Activated CD4-positive, alpha-beta T cell treated with anti-CD3 and anti-CD28 coated beads for 4 hours (primary cell): ENCODE measurements around the gene UBE2J2.

Experiments used
- DNase-seq, 2 donors: peaks; one replicate each; pipeline ENCODE4 v3.0.0-alpha.2; 2020

Gene UBE2J2

DNA sequence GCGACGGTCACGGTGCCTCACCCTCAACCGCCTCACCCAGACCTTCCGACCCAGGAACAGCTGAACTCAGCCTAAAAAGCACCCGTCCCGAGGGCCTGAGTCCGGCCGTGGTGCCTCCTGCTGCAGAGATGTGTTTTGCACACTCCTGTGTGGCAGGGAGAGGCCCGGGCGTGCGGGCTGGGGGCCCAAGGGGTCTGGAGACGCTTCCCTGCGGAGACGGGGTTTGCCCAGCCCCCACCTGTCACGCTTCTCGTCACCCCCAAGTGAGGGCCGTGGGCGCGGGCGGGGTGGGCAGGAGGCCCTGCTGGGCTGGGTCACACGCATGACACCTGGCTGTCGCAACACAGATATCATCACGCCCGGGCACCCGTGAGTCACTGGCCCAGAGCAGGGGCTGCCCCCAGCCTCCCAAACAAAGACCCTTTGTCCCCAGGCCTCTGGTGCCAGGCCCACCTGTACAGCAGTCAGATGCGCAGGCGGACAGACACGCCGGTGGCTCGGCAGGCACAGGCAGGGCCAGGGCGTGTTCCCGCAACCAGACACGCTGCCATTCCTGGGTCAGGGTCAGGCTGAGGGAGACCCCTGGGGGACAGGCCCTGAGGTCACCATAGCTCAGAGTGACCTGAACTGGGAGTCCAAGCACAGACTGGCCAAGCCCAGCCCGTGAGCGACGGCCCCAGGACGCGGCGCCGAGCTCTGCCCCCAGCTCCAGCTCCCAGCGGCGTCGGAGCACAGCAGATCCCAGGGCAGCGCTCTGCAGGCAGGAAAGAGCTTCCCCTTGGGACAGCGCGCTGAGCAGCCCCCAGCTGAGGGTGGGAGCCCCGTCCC, 35.6 kb downstream of the UBE2J2 start:
- DNase-seq: no peak

DNA sequence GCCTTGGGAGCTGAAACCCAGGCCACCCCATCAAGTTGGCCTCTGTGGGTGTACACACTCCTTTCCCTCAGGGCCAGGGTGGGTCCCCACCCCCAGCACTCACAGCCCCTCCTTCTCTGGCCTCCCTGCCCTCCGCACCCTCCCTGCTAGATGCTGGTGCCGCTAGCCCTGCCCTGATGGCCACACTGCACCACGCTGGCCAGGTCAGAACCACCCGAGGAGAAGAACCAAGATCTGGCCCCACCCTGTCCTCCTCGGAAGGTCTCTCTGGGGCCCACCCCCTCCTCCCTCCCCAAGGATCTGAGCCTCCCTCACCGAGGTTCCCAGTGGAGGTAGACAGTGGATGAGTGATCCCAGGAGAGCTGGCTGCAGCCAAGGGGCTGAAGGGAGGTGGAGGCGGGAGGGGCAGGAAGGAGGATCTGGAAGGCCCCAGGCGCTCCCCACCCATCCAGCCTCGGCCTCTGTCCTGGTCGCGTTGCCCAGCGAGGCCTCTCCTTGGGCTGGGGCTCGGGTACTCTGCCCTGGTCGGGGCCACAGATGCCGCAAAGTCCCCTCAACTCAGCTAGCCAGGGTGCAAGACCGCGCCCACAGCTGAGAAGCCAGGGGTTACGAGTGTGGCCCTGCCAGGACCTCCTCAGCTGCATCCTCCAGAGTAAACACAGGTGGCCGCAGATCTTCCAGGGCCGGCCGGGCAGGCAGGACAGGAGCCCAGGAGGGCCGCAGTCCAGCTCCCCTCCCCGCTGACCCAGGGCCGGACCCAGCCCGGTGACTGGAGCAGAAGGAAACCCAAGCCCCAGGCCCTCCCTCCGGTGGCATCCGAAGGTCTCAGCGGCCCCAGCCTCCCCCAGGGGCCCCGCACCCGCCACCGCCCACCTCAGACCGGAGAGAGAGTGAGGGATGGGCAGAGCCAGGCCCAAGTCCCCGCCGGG, 36.4 kb downstream of the UBE2J2 start:
- no peak for DNase-seq

DNA sequence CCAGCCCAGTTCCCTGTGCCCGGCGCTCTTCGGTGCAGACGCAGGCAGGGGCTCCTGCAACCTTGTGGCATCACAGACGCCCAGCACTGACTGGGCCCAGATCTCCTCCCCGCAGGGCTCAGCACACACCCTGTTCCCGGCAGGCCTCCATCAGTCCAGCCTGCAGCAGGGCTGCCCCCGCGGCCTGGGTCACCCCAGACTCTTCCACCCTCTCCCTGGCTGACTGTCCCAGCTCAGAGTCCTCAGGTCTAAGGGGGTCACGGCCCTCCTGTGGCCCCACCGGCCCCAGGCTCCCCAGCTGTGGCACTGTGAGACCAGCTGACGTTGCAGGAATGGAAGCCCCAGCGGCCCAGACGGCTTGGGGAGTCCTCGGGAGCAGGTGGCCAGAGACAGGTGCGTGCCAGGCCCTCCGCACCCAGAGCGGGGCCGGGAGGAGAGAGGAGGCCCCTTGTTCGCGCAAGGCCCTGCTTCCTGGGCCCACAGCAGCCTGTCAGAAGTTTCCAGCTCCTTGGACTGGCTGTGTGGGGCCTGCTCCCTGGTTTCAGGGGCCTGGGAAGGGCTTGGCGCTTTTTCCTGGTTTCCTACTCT, 37.4 kb downstream of the UBE2J2 start:
- DNase-seq: no peak

DNA sequence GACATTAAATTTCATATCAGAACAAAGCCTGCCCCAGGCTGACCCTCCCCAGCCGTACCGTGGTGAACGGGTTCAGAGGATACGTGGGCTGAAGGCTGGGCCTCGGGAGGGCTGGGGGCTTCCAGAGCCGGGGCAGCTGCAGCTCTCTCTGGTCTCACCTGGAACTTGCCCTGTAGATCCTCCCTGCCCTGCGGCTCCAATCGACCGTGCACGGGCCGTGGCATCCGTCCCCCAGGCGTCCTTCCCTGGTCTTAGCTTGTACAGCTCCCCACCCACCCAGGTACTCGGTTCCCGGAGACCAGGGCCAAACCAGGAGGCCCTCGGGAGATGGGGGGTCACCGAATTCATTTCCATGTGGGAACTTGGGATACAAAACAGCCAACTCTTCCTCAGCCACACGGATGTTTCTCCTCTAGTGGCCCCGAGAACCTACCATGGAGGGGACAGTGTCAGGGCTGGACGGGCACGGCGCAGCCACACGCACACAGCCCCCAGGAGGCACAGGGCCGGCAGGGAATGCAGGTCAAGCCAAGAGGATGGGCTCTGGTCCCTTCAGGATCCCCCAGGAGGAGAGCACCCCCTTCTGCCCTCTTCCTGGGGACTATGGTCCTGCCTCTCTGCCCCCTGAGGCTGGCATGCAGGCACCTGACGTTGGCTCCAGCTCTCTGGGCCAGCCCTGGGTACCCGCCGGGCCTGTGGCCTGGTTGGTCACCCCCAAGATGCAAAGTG, 38.5 kb downstream of the UBE2J2 start:
- no peak for DNase-seq

DNA sequence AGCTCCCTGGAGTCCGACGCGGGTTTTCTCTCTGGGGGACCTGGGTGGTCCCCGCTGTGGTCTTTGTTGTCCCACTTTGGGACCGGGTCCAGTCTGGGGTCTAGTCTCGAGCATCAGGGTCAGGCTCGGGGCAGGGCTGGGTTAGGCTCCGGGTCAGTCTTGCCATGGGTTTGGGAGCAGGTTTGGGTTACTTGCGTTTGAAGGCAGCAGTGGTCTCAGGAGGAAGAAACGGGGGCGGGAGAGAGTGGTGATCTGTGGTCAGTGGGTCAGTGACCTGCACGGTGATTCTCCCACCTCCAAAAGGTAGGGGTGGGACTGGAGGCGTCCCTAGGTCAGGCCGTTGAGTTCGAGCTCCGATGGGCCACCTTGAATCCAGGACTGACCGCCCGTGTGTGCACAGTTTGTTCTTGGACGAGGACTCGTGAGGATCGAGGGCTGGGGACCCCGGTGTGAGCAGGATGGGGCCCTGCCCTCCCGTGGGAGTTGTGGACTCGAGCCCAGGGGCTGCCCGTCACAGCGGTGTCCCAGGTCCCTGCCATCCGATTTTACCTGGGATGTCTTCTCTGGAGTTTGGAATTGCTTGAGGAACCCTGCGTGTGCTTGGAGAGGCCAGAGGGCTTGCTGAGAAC, 39.4 kb downstream of the UBE2J2 start:
- no peak for DNase-seq

DNA sequence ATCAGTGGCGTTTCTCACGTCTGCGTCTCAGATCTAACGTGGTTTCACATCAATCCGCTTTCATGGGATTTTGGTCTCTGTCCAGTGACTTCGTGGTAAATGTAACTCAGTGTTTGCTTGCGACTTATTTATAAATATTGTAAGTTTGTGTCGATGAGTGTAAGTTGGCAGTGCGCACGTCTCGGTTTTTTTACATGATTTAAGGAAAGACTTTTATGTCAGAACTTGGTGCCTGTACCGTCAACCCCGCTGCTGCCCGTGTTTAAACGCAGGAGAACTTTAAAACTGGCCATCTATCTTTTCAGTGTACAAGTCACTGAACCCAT, 40.1 kb downstream of the UBE2J2 start:
- no peak for DNase-seq

DNA sequence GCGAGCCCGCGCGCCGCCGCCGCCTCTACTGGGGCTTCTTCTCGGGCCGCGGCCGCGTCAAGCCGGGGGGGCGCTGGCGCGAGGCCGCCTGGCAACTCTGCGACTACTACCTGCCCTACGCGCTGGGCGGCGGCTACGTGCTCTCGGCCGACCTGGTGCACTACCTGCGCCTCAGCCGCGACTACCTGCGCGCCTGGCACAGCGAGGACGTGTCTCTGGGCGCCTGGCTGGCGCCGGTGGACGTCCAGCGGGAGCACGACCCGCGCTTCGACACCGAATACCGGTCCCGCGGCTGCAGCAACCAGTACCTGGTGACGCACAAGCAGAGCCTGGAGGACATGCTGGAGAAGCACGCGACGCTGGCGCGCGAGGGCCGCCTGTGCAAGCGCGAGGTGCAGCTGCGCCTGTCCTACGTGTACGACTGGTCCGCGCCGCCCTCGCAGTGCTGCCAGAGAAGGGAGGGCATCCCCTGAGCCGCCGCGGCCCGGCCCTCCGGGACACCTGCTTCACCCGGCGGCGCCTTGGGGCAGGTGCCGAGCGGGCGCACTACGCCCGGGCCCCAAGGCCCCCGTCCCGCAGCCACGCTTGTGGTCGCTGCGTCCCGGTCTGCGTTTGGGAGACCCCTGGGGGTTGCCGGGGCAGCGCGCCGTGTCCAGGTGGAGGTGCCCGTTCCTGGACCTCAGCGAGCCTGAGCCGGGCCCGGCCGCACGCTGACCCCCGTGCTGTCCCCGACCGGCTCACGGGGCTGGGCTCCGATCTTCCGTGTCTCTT, 40.7 kb downstream of the UBE2J2 start:
- DNase-seq: peak in 1 of 2 donors; percentile 22

DNA sequence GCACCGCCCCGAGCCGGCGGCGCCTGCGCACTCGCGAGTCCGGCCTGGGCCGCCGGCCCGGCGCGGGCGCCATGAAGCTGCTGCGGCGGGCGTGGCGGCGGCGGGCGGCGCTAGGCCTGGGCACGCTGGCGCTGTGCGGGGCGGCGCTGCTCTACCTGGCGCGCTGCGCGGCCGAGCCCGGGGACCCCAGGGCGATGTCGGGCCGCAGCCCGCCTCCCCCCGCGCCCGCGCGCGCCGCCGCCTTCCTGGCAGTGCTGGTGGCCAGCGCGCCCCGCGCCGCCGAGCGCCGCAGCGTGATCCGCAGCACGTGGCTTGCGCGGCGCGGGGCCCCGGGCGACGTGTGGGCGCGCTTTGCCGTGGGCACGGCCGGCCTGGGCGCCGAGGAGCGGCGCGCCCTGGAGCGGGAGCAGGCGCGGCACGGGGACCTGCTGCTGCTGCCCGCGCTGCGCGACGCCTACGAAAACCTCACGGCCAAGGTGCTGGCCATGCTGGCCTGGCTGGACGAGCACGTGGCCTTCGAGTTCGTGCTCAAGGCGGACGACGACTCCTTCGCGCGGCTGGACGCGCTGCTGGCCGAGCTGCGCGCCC, 41.4 kb downstream of the UBE2J2 start, which contains the start of gene B3GALT6:
Gene B3GALT6 (plus strand): TSS at position 30 of the 588 bp plus-strand sequence. CDS start 42 bp downstream, at position 72.
- DNase-seq: peak in 1 of 2 donors; percentile 49

DNA sequence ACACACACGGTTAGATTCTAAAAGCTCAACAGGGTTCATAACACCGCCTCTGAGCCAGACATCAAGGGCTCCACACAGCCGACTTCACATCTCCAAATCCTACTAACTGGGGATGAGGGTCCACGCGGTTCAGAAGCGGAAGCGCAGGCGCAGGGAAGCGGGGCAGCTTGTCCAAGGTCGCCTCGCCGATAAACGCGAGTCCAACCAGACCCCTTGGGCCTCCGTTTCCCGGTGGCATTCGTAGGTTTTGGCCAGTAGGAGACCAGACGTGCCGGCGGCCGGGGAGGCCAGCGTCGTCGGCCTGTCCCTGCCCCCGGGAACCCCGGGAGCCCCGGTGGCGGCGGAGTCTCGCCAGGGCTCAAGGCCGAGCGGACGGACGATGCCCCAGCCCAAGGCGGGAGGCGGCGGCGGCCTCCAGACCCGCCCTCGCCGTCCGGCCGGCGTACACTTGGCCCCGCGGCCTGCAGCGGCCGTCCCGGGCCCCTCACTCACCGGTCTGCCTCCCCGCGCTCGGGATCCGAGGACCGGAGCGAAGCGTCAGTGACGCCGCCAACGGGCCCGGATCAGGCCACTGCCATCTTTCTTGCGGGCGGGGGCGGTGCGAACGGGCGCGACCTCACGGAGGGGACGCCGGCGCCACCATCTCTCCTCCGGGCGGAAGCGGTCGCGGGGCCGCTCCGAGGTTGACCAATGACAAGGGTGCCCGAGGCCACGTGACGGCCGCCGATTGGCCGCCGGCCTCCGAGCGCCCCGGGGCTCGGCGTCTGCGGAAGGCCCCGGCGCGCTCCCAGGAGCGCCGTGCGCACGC, 42.0 kb downstream of the UBE2J2 start, which contains the start of gene SDF4:
Gene SDF4 (minus strand): TSS at position 602 of the 808 bp plus-strand sequence. CDS start 3,229 bp downstream, outside the sequence.
- peak; percentile 95 to 97 for DNase-seq

DNA sequence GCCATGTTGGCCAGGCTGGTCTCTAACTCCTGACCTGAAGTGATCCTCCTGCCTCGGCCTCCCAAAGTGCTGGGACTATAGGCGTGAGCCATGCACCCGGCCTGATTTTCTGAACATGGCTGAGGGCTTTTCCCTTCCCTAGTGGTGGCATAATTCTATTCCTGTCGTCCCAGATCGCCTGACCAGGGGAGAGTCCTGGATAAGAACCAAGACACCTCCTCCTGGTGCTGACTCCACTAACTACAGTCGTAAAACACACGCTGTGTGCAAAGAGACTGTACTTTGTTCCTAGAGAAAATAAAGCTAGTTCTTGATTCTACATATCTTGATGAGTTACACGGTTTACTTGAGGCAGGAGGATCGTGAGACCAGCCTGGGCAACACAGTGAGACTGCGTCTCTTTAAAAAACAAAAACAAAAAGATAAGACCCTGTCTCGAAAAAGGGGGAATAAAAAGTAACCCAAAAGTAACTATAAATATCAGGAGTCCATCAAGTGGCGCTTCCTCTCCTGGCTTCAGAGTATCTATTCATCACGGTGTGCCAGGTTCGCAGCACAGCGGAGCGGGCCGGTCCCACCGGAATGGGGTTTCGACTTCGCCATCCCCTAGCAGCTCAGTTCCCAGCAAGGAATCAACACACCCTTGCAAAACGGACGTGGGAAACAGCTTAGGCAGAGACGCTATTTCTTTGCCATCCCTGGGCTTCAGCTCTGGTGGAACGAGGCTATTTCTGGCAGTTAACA, 42.8 kb downstream of the UBE2J2 start:
- no peak for DNase-seq

DNA sequence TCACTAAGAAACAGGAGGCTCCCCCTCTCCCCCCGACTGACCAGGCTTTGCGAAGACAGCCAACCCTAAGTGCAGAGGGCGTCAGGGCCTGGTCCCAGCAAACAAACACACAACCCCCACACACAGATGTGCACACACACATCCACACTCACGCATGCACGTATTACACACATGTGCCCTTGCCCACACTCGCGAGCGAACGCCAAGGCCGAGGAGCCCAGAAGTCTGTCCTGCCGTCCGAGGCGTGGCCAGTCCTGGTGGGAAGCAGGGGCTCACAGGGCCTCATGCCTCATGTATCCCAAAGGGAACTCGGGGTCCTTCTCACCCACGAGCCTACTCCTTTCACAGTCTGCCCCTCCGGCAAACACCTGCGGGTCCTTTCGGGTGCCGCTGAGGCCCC, 43.9 kb downstream of the UBE2J2 start:
- DNase-seq: no peak

DNA sequence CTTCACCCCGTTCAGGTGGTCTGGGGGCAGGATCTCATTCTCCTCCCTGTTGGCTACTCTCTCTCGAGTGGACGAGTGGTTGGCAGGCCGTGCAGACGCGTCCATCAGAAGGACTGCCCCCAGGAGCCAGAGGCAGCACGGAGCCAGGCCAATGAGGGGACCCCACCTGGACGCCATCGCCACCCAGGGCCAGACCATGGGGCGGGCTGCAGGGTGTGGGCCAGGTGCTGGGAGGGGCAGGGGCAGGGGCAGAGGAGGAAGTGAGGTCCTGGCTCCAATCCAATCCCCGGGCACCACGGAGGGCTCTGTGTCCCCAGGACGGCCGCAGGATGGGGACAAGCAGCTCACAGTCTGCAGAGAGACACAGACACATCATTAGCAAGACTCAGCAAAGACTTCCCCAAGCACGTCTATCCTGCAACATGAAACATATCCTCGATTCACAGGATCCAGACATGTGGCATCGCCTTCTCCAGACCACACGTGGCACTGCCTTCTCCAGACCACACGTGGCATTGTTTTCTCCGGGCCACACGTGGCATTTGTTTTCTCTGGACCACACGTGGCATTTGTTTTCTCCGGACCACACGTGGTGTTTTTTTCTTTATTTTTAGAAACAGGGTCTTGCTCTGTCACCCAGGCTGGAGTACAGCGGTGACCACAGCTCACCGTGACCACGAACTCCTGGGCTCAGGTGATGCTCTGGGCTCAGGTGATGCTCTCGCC, 44.9 kb downstream of the UBE2J2 start:
- DNase-seq: no peak

DNA sequence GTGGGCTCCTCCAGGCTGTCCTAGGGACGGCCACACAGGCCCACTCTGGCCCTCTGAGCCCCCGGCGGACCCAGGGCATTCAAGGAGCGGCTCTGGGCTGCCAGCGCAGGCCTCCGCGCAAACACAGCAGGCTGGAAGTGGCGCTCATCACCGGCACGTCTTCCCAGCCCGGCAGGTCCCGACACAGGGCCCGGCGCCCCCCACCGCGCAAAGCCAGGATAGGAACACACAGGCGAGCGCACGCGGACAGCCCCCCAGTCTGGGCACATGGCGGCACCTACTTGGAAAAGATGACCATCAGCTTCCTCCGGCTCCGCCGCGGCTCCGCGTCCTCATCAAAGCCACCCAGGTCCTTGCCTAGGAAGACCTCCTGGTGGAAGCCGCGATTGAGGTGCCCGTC, 45.5 kb downstream of the UBE2J2 start:
- no peak for DNase-seq

DNA sequence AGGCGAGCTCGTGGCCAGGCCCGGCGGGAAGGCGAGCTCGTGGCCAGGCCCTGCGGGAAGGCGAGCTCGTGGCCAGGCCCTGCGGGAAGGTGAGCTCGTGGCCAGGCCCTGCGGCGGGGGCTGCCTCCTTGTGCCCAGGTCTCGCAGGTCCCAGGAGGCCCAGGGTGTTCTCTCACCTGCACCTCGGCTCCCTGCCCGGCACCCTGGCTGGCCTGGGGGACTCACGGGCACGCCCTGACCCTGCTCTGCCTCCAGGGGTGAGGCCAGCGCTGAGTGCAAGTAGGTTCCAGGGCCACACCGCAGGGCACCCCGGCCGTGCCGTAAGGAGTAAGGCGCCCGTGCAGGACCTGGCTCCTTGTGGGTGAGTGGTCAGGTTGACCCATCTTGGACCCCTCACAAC, 46.3 kb downstream of the UBE2J2 start:
- DNase-seq: no peak

DNA sequence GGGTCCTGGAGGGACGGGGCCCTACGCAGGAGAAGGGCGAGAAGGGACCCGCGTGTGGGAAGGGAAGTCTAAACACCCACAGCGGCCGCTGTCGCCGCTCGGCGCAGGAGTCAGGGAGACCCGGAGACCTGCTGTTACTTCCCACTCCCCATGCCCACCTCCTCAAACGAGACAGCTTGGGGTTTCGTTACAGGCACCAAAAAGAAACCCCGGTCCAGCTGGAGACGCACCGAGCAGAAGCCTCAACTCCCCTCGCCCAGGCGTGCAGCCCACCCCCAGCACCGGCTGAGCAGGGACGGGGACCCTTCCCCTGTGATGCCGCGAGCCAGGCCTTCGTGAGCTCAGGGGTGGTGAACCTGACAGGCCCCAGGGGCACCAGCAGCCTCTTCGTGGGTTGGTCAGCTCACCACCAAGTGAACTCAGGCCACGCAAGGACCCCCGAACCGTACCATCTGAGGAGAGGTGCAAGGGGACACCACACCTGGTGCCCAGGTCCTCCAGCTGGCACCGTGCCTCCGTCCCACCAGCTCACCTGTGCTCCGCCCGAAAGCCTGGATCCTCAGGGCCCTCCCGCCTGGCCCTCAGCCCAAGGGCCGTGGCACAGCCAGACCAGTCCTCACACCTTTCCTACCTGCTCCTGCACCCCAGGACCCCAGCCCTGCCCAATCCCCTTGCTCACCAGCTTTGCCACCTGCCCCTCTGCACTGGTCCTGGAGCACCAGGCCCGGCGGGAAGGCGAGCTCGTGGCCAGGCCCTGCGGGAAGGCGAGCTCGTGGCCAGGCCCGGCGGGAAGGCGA, 46.9 kb downstream of the UBE2J2 start:
- no peak for DNase-seq

DNA sequence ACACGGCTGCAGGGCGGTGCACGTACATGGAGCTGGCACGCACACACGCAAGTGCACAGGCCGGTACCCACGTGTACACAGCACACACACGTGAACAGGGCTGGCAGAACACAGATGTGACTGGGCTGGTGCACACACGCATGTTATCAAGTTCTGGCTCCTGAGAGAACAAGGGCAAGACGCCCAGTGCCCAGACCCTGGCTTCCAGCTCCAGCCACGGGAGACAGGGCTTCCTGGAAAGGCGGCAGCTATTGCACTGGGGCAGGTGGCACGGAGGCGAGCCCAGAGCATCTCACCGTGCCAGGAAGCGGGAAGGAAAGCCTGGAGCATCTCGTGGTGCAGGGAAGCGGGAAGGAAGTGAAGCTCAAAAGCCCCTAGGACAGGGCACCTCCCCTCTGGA, 47.7 kb downstream of the UBE2J2 start:
- no peak for DNase-seq

DNA sequence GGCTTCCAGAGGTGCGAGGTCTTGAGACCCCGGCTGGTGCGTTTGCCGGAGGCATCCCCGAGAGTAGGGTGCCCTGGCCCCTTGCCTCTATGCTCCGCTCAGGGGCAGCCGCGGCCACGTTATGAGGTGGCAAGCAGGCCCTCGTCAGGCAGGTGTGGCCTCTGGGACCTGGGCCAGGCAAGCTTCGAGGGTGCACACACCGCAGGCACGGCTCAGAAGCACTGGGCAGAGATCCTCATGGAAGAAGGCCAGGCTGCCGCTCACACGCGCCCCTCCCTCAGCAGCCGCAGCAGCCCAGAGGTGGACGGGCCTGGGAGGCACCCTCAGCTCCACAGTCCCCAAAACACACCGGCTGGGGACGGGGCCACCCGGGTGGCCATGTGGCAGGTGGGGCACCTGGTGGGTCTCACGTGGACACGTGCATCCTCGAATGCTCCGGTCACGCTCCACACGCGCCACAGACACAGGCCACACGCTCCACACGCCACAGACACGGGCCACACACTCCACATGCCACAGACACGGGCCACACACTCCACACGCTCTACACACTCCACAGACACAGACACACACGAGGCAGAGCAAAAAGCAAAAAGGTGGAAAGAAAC, 48.3 kb downstream of the UBE2J2 start:
- no peak for DNase-seq
